DMS 273 (cell line): Measurements from ENCODE around the gene DRG2.
A peak's percentile ranks its signal among the peaks of the same experiment; 100 is the strongest.

Source experiments
- DNase-seq: peaks from one replicate; lab custom pipeline; 2025; ENCODE audit not compliant: unreplicated experiment; lab: John Stamatoyannopoulos, UW

Gene DRG2

GRCh38 chr17:18115517-18115916, 27.8 kb downstream of the DRG2 start:
- DNase-seq, result no peak

GRCh38 chr17:18116078-18116477, 28.3 kb downstream of the DRG2 start:
- no peak for DNase-seq

GRCh38 chr17:18117533-18117932, 29.8 kb downstream of the DRG2 start:
- DNase-seq, result no peak

DNA sequence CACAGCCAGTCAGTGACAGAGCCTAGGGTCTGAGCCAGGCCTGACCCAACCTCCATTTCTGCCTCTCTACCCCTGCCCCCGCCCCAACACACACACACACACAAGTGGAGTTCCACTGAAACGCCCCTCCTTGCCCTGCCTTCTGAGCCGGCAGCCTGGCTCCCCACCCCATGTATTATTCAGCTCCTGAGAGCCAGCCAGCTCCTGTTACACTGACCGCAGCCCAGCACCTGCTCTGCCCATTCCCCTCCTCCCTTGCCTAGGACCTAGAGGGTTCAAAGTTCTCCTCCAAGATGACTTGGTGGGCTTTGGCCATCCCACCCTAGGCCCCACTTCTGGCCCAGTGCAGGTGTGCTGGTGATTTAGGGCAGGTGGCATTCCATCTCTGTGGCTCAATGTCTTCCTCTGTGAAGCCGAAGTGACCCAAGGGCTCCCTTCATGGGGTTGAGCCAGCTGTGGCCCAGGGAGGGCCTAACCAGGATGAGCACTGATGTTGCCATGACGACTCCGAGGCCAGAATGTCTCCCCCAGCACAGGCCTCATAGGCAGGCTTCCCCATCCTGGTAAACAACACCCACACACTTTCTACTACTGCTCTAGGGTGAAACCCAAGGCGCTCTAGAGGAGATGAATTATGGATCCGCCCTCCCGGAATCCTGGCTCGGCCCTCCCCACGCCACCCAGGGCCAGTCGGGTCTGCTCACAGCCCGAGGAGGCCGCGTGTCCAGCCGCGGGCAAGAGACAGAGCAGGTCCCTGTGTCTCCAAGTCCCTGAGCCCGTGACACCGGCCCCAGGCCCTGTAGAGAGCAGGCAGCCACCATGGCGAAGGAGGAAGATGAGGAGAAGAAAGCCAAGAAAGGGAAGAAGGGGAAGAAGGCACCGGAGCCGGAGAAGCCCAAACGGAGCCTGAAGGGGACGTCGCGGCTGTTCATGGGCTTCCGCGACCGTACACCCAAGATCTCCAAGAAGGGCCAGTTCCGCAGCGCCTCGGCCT, 30.5 kb downstream of the DRG2 start:
- DNase-seq, result no peak

GRCh38 chr17:18119166-18119745, 31.5 kb downstream of the DRG2 start:
- no peak for DNase-seq

- DNase-seq, result no peak
Measured at GRCh38 chr17:18119938-18120337, 32.2 kb downstream of the DRG2 start.

DNA sequence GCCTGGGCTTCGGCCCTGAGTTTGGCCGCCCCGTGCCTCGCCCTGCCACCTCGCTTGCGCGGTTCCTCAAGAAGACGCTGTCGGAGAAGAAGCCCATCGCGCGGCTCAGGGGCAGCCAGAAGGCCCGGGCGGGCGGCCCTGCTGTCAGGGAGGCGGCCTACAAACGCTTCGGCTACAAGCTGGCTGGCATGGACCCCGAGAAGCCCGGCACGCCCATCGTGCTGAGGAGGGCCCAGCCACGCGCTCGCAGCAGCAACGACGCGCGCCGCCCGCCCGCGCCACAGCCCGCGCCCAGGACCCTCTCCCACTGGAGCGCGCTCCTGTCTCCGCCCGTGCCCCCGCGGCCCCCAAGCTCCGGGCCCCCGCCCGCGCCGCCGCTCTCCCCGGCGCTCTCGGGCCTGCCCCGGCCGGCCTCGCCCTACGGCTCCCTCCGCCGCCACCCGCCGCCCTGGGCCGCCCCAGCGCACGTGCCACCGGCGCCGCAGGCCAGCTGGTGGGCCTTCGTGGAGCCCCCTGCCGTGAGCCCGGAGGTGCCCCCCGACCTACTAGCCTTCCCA, 32.8 kb downstream of the DRG2 start:
- DNase-seq, result no peak

- no peak for DNase-seq
Measured at GRCh38 chr17:18121144-18121910, 33.6 kb downstream of the DRG2 start.

DNA sequence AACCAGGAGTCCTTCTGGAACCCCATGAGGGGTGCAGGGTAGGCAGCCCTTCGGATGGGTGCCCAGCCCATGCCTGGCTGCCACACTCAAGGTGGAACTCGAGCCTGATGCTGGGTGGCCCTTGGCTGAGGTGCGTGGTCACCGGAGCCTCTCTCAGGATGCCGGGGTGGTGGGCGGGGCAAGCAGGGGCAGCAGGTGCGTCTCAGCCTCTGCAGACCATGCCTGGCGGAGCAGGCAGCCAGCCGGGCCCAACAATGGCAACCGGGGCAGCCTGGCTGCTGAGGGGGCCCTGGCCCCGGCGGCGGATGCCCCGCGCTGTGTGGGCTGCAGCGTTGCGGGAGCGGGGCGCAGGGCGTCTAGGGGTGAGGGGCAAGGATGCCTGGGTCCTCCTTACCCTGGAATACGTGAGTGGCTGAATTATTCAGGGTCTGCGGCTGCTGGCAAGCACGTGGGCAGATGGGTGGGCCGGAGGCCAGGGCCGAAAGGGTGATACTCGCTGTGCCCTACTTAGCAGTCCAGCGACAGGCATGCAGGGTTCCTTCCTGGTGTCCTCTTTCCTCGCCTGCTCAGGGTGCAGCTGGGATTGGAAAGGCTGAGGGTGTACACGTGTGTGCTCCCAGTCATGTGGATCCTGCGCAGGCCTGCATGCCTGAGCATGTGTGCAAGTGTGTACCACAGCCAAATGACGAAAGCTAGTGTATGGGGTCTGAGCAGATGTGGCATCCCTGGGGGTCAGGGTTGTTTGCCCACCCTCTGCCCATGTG, 35.4 kb downstream of the DRG2 start:
- DNase-seq, result no peak

DNA sequence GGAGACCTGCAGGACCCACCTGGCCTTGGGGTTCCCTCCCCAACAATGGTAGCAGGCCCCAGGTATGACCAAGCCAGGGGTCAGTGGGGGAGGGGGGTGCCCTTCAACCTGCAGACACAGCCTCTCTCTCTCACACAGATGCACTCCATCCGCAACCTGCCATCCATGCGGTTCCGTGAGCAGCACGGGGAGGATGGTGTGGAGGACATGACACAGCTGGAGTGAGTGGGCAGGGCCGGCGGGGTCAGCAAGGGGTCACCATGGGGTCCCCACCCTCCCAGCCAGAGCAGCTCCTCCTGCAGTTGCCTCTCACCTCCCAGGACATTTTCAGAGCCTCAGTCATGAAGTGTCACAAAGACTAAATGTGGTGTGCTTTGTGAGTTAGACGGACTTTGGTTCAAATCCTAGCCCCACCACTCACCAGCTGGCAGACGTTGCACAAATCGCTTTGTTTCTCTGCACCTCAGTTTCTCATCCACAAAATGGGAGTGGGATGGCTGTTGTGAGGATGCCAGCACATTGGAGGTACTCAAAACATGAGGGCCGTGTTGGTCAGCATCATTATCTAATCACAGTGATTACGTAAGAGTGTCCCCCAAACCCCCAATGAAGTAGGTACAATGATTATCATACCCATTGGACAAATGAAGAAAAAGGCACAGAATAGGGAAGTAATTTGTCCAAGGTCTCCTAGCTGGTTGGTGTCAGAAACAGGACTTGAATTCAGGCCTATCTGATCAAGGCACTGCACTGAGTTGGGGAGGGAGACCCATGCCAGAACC, 36.8 kb downstream of the DRG2 start:
- DNase-seq, result no peak

DNA sequence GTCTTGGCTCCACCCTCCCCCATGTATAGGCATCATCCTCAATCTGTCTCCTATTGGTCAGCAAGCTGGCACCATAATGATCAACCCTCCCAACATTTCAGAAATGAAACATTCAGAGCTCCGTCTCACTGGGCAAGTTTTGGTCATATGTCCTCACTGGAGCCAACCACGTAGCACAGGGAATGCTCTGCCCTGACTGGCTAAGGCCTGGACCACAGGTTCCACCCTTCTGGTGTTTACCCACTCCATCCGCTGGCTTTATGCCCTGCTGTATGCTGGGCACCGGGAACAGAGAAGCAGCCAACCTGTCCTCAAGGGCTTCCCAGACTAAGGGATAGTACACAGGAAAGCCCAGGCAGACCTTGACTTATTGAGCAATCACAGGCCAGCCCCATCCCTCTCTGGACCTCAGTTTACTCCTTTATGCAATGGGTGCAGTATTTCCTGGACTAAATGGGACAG, 41.3 kb downstream of the DRG2 start:
- peak; percentile 83 for DNase-seq

- DNase-seq, result no peak
Measured at GRCh38 chr17:18132711-18133110, 45.0 kb downstream of the DRG2 start.

- no peak for DNase-seq
Measured at GRCh38 chr17:18136357-18136756, 48.6 kb downstream of the DRG2 start.

- DNase-seq, result no peak
Measured at GRCh38 chr17:18138065-18138749, 50.5 kb downstream of the DRG2 start.

DNA sequence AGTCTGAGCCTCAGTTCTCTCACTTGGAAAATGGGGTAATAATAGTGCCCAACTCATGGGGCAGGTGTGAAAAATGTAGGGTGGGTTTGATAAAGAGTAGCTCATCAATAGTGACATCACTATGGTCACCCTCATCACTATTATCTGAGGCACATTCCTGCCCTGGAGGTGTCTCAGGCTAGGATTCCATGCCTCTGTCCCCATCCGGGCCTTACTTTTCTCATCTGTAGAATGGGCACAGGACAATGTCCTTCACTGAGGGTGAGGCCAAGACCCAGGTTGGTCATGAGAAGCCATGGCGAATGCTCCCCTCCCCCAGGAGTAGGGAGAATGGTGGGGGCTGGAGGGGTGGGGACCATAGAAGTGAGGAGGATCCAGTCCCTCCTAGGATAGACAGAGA, 51.3 kb downstream of the DRG2 start:
- DNase-seq, result no peak

- no peak for DNase-seq
Measured at GRCh38 chr17:18139498-18139897, 51.8 kb downstream of the DRG2 start.

DNA sequence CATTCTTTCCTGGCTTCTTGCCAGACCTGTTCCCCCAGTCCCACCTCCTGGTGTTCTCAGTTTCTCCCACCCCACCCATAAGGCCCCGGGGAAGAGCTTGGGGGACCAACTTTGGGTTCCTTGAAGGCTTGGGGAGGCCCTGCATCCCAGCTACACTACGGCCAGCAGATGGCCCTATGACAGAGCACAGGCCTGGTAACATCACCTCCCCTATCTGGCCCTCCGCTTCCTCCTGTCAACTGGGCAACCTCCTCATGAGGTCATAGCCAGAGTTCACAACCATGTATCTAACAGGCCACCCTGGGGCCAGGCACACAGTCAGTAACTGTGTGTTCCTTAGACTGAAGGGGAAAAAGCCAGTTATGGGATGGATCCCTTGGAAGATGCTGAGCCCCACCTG, 52.2 kb downstream of the DRG2 start:
- DNase-seq, result peak; percentile 27

GRCh38 chr17:18140648-18141047, 52.9 kb downstream of the DRG2 start:
- no peak for DNase-seq

DNA sequence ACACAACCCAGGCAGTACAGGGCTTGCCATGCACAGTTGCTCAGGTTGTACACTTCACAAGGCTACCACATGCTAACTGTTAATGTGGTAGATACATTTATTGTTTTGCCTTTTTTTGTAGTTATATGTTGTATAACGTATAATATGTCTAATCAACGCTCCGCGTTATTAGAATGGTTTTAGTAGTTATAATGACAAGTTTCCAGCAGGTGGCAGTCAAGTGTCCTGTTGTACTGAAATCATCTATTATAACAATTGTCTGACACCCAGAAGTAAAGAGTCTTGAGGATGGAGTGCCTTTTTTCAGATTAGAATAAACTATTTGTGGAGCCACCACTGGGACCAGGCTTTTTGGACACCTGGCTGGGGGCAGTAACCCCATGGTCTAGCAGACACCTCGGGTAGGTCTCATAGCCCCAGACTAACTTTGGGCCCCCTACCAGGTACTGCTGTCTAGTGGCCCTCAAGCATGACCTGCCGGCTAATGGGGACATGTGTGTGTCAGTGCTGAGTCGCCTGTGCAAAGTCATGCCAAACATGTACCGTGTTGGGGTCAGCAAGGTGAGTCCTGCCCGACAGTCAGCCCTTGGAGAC, 53.6 kb downstream of the DRG2 start:
- DNase-seq, result peak; percentile 76
